ENCODE data around the gene VPS13D. TPM values are rescaled to one million over a fixed set of nuclear protein-coding genes. Genes with fewer than 3 reads are reported as not detected.

The VPS13D gene
- total and polyA plus RNA-seq, 2 donors (not counting 3 experiments of a cell fraction or from before 2014, with no cell fraction given), result 13.6 to 48.5 TPM

- Histone ChIP-seq H3K27ac (ENCODE audit: insufficient read depth, low read depth, low read length) (no peak overlapping the region), H3K4me3 (replicated peaks in 1 of 3; ENCODE audit: insufficient read depth in 1 of 3, low read depth in 1 of 3, low read length in 3 of 3) (no peak overlapping the region), H4K20me1 (replicated peaks; ENCODE audit: control insufficient read depth, extremely low read depth, insufficient read depth, low read length) (no peaks in the 10 kb centered on the region), H3K9me1 (replicated peaks; ENCODE audit: control insufficient read depth, extremely low read depth, insufficient read depth, low read length) (no peaks in the 10 kb centered on the region), H3K79me2 (ENCODE audit: control insufficient read depth, insufficient read depth, low read length) (no peaks in the 10 kb centered on the region), H3K4me1 (ENCODE audit: control insufficient read depth, extremely low read depth, insufficient read depth, low read length) (peaks cover 33% of the 10 kb centered on the region), H3K36me3 (ENCODE audit: control insufficient read depth in 2 of 2, extremely low read depth in 1 of 2, insufficient read depth in 2 of 2, low read length in 2 of 2) (peaks cover 0 to 8% of the 10 kb centered on the region in 2 experiments), H3K4me2 (ENCODE audit: insufficient read depth, low read length) (no peak overlapping the region), H2AFZ (ENCODE audit: low read depth, low read length) (no peak overlapping the region), H3K9me3 (replicated peaks; ENCODE audit: control insufficient read depth, insufficient read depth, low read length) (no peaks in the 10 kb centered on the region), H3K9ac (replicated peaks; ENCODE audit: extremely low read depth, insufficient read depth, low read length) (no peak overlapping the region), H3K27me3 (ENCODE audit: control insufficient read depth in 2 of 2, insufficient read depth in 2 of 2, low read length in 2 of 2) (no peaks in the 10 kb centered on the region)
- DNase-seq (ENCODE audit: low read depth, low spot score), result no peak
- intact Hi-C loops (cut with micrococcal nuclease) (loop anchor here (1.0 to 10.0 kb wide), 8 partner anchors 26 to 251 kb away; no protein-coding TSS in a partner anchor), dilution Hi-C loops (cut with MboI; ENCODE audit: extremely low pct_ligation_motif_present, low sequenced_read_pairs) (no loop called here)
- ChIA-PET POLR2A (no interaction called here), CTCF (interaction anchor here (0.6 to 4.6 kb wide), 30 partner anchors 8 to 251 kb away, joined by 3 to 59 read pairs (median 4); partner anchors contain the start of gene DHRS3)
- TF ChIP-seq JUN (IDR thresholded peaks at IDR 0.05; ENCODE audit: borderline replicate concordance, insufficient read depth, insufficient read length, low read depth) (no peak), CTCF (IDR thresholded peaks at IDR 0.05; ENCODE audit: extremely low read depth in 1 of 2, insufficient read depth in 1 of 2, low read depth in 1 of 2, low read length in 2 of 2) (no peak), POLR2A (IDR thresholded peaks at IDR 0.05; ENCODE audit: low read depth, low read length) (no peak), MAX (IDR thresholded peaks at IDR 0.05; ENCODE audit: insufficient read depth, insufficient read length) (no peak), MYC (IDR thresholded peaks at IDR 0.05; ENCODE audit: low read depth, low read length) (no peak), GATA2 (IDR thresholded peaks at IDR 0.05; ENCODE audit: insufficient read depth, insufficient read length, low read depth, low read length) (no peak), EZH2 (IDR thresholded peaks at IDR 0.05; ENCODE audit: borderline replicate concordance, low read depth, low read length, severe bottlenecking) (no peak), FOS (IDR thresholded peaks at IDR 0.05; ENCODE audit: borderline replicate concordance, insufficient read depth, low read length) (no peak), POLR2AphosphoS5 (IDR thresholded peaks at IDR 0.05; ENCODE audit: insufficient read depth, low read depth, low read length) (no peak)
- BruUV-seq (replicated peaks), result no TSS peak
- FAIRE-seq, result no peak
These were observed 178.2 kb downstream of the VPS13D start for GRCh38 chr1:12407962-12408454.

Measured in endothelial cell of umbilical vein (primary cell).